GM12891 (cell line): ENCODE measurements around the gene RTRAF.

Experiments
- DNase-seq: peaks from one replicate; pipeline ENCODE4 v3.0.0; 2011; ENCODE audit warnings: low spot score; ENCODE audit not compliant: insufficient read length
- FAIRE-seq: peaks from 2 replicates; lab custom pipeline; 2011; peaks lifted over from hg19 to GRCh38; lab: Jason Lieb, UNC
- PAX5 ChIP-seq: IDR thresholded peaks from 2 replicates; pipeline ENCODE4 v1.6.1; 2011; ENCODE audit warnings: low read length, moderate library complexity, mild to moderate bottlenecking; ENCODE audit not compliant: insufficient read depth, severe bottlenecking
- POLR2A ChIP-seq: IDR thresholded peaks from 2 replicates; pipeline ENCODE4 v1.6.1; 2011; ENCODE audit warnings: low read depth, low read length, control low read depth
- POLR2AphosphoS5 ChIP-seq: IDR thresholded peaks from 2 replicates; pipeline ENCODE4 v1.6.1; 2011; ENCODE audit warnings: low read depth, low read length, control low read depth
- POU2F2 ChIP-seq: IDR thresholded peaks from 2 replicates; pipeline ENCODE4 v1.6.1; 2011; ENCODE audit warnings: low read depth, mild to moderate bottlenecking, control low read depth, low read length, moderate library complexity
- SPI1 ChIP-seq: IDR thresholded peaks from 2 replicates; pipeline ENCODE4 v1.6.1; 2011; ENCODE audit warnings: low read depth, low read length, control low read depth
- TAF1 ChIP-seq: IDR thresholded peaks from 2 replicates; pipeline ENCODE4 v1.6.1; 2011; ENCODE audit warnings: low read depth, low read length, control low read depth

Gene RTRAF

DNA sequence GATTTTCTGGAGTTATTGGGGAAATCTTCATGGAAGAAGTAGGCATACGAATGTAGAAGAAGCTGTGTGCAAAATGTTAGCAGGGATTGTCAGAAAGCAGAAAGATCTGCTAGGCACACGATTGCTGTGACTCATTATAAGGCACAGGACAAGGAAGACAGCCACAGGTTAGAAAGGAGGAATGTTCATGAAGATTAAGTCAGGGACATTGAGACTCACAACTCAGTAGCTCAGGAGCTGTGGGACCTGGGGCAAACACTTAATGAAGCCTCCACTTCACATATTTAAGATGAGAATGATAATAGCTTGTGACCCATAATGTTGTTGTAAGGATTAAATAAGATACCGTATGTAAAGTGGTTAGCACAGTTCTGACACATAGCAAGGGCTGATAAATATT lies 26.6 kb upstream of the RTRAF start:
- FAIRE-seq, result no peak
- no peak for DNase-seq

DNA sequence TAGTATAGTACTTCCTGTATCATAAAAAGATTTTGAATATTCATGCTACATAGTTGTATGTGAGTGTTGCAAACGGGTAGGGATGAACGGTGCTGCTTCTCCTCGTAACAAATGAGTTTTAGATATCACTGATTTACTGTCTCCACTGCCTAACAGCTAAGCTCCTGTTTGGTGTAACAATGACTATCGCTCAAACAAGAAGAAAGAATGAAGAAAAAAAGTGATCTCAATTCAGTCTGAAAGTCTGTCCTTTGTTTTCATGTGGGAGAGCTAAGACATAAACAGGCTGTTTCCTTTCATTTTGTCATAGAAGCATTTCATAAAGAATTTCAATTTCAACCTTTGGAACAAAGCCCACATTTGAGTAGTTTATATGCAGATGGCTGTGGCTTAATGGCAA lies 26.1 kb upstream of the RTRAF start:
- TF ChIP-seq TAF1 (no peak), POLR2AphosphoS5 (no peak), SPI1 (no peak), POLR2A (no peak), POU2F2 (no peak), PAX5 (no peak)
- FAIRE-seq (peak; percentile 45), DNase-seq (no peak)

More for the DNA sequence above, 26.6 kb upstream of the RTRAF start:
- TF ChIP-seq POLR2A, result no peak
- TF ChIP-seq POLR2AphosphoS5, result no peak

DNA sequence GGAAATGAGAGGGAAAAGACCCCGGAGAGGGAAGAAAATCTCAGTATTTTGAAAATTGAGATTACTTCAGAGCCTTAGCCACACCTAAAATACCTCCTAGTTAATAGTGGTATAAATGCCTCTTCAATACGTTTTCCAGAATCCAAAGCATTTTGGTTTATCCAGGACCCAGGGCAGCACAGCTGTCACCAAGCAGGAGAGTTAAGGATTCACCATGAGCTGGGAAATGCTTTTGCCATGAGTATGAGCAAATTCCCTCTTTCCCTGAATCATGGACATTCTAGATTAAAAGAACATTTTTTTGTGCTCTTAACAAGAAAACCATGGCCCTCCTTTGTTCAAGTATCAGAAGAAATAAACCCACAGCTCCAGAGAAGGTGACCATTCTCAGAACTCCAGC lies 21.8 kb upstream of the RTRAF start:
- DNase-seq, result no peak
- TF ChIP-seq SPI1 (no peak), POLR2AphosphoS5 (no peak), POU2F2 (no peak), TAF1 (no peak), POLR2A (no peak), PAX5 (no peak)
- FAIRE-seq, result no peak

DNA sequence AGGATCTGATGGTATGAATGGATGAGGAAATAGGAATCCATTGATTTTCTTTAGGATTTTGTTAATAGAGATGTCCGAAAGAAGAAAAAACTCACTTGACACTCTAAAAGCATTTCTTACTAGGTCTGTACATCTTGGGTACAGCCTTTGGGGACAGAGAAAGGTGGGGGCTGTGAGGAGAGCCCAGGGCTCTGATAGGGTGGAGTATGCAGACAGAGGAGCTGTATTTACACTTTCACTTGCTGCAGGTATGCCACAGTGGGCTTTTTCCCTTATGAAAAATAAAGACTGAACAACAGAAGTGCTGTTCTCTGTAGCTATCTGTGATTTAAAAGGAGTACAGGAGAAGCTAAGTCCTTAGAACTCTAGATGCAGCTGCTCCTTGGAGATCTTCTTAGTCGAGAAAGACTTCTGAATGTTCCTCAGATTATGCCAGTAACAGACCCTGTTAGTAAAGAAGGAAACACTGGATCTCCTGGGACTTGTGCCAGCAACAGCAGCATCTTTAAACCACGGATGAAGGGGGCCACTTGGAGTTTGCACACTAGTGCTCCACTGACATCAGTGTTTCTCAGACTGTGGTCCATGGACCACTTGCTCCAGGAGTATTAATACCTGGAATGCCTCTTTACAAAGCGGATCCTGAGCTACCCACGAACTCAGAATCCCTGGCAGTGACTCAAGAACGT lies 19.4 kb upstream of the RTRAF start:
- FAIRE-seq, result no peak
- DNase-seq, result no peak
- no peak for TF ChIP-seq POLR2AphosphoS5
- TF ChIP-seq SPI1, result no peak
- no peak for TF ChIP-seq POLR2A
- no peak for TF ChIP-seq TAF1
- TF ChIP-seq POU2F2, result no peak
- TF ChIP-seq PAX5, result no peak

DNA sequence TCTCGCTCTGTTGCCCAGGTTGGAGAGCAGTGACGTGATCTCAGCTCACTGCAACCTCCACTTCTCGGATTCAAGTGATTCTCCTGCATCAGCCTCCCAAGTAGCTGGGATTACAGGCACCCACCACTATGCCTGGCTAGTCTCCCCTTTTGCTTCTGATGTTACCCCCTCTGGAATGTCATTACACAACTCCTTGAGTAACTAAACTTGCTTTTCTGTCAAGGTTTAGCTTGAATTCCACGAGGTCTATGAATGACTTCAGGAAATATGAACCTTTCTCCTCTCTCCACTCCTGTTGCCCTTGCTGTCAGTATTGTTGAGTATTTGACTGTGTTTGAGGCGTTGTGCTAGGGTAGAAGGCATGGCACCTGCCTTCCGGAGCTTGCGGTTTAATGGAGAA lies 16.8 kb upstream of the RTRAF start:
- no peak for TF ChIP-seq SPI1
- FAIRE-seq, result no peak
- no peak for DNase-seq

DNA sequence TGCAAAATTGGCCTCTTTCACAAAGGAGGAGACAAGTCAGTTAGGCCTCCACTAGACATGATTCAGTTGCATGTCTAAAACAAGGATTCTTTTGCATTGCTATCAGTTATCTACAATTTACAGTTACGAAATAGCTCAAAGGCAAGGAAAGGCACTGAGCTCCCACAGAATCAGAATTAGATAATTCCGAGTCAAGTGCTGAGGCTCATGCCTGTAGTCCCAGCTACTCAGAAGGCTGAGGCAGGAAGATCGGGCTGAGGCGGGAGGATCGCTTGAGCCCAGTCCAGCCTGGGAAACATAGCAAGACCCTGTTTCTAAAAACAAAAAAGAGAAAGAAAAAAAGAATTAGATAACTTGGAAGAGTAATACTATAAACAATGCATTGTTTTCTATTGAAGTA lies 12.3 kb upstream of the RTRAF start:
- DNase-seq, result no peak

DNA sequence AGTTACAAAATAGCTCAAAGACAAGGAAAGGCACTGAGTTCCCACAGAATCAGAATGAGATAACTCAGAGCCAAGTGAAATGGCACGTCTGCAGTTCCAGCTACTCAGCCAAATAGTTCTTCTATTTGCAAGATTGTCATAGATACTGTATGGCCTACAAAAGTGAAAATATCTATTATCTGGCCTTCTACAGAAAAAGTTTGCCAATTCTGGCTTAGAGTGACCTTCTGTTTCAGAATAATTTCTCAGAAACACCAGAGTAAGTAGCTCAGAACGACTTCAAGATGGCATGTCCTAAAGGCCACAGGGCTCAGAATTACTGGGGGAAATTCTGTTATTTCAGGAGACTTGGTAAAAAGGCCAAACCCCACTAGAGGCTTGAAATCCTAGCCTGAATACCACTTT lies 10.7 kb upstream of the RTRAF start:
- FAIRE-seq (no peak), DNase-seq (no peak)
- no peak for TF ChIP-seq TAF1

More for the DNA sequence above, 12.3 kb upstream of the RTRAF start:
- no peak for TF ChIP-seq POU2F2
- TF ChIP-seq TAF1, result no peak
- TF ChIP-seq PAX5, result no peak
- no peak for TF ChIP-seq POLR2AphosphoS5
- TF ChIP-seq SPI1, result no peak
- no peak for TF ChIP-seq POLR2A
- no peak for FAIRE-seq

DNA sequence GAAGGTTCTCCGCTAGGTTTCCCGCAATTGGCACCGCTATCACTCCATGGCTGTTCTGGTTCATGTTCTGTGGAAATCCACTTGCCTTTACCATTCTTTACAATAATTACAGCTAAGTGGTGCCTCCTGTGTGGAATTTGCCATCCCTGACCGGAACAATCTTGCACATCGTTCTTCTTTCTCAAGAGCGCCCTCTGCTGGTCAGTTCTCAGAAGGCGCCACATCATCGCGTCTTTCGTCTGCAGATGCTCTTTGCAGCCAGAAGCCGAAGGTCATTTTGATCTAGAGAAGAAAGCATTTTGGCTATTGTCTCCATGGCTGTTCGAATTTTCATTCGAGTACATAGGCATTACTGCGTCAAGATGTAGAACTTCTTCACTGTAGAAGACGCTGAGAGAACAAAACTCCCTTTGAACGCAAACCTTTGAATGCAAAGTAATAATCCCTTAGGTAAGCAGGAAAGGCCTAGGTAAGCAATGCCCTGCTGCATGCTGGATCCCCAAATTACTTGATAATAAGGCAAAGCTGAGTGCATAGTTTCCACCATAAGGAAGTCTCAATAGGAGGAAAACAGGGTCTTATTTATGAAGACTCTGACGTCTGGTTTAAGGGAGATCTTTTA lies 10.1 kb upstream of the RTRAF start:
- FAIRE-seq (peak; percentile 91), DNase-seq (no peak)
- TF ChIP-seq PAX5, result no peak
- TF ChIP-seq SPI1, result no peak
- no peak for TF ChIP-seq POU2F2
- TF ChIP-seq TAF1, result no peak
- TF ChIP-seq POLR2A, result no peak
- TF ChIP-seq POLR2AphosphoS5, result no peak

DNA sequence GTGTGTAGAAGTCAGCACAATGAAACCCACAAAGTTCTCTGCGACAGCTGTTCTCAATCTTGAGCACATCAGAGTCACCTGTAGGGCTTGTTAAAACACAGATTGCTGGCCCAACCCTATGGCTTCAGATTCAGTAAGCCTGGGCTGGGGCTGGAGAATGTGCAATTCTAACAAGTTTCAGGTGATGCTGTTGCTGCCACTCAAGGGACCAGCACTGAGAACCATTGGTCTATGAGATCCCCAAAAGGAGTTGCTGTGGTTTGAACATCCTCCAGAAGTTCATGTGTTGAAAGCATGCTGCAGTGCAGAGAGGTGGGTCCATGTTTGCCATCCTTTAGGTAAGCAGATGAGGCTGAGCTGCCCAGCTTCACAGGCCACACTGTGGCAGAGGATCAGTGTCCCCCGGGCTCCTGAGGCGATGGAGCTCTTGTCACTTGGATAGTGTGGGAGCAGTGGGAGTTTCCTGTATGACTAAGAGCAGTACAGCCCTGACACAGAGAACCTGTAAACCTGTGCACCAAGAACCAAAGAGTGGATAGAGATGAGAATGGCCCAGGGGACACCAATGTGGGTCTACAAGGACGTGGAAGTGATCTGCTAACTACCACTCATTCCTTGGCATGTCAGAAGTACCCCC lies 8.0 kb upstream of the RTRAF start:
- no peak for TF ChIP-seq SPI1
- no peak for TF ChIP-seq POU2F2
- no peak for TF ChIP-seq TAF1
- TF ChIP-seq POLR2AphosphoS5, result no peak
- TF ChIP-seq PAX5, result no peak
- TF ChIP-seq POLR2A, result no peak
- FAIRE-seq (peak; percentile 55), DNase-seq (no peak)

DNA sequence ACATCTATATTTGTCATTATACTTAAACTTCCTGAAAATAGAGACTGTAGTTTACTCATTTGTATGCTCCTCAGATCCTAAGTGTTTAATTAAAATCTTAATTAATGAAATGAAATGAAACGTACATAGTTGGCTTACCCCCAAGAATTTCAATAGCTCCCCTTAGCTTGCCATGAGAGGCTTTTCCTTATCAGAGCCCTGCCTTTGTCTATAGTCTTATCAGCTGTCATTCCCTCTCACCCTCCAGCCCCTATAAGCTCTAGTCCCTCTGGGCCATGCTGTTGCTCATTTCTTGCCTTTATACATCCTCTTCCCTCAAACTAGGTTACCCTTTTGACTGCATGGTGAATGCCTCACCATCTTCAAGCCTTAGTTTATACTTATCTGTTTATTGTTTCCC lies 1.1 kb upstream of the RTRAF start:
- DNase-seq (no peak), FAIRE-seq (no peak)
- TF ChIP-seq PAX5 (no peak), POU2F2 (no peak), POLR2A (no peak), POLR2AphosphoS5 (no peak), TAF1 (no peak), SPI1 (no peak)
